Peyer's patch (tissue), 4 donors: ENCODE measurements around the gene ARMC12. TPM values are rescaled to one million over a fixed set of nuclear protein-coding genes. Genes with fewer than 3 reads are reported as not detected.

ENCODE experiments used
- DNase-seq, 3 donors: peaks; one replicate each; pipeline ENCODE4 v3.0.0-alpha.2; 2017 to 2019
- H3K27ac ChIP-seq, 4 donors: fragments of 200-600 bp; sonication (generic); one replicate each; pipeline ENCODE4 v1.5.1; 2016 to 2019
- H3K27me3 ChIP-seq, 2 donors: fragments of 200-600 bp; sonication (generic); one replicate each; pipeline ENCODE4 v1.5.1; 2019
- H3K36me3 ChIP-seq, 3 donors: fragments of 200-600 bp; sonication (generic); one replicate each; pipeline ENCODE4 v1.5.1; 2016 to 2019
- H3K4me1 ChIP-seq, 4 donors: fragments of 200-600 bp; sonication (generic); one replicate each; pipeline ENCODE4 v1.5.1; 2016 to 2019
- H3K4me3 ChIP-seq, 4 donors: fragments of 200-600 bp; sonication (generic); 1 replicate in 3 of 4; 2 replicates in 1 of 4; pipeline ENCODE4 v1.5.1; 2016 to 2019; ENCODE audit warnings: mild to moderate bottlenecking in 1 of 4
- H3K9me3 ChIP-seq, 4 donors: fragments of 200-600 bp; sonication (generic); one replicate each; pipeline ENCODE4 v1.5.1; 2016 to 2019; ENCODE audit warnings: mild to moderate bottlenecking in 1 of 4
- CTCF ChIP-seq, 6 experiments: fragments of 450-650 bp in 4 of 6; fragments of 200-600 bp in 2 of 6; sonication (generic) in 1 of 6; IDR thresholded peaks; one replicate each; pipeline ENCODE4 v1.5.1; 2017 to 2019; ENCODE audit warnings: antibody characterized with exemption in 6 of 6, mild to moderate bottlenecking in 3 of 6, moderate library complexity in 1 of 6
- POLR2A ChIP-seq, 2 donors: fragments of 450-650 bp; IDR thresholded peaks; one replicate each; pipeline ENCODE4 v1.5.1; 2017; ENCODE audit warnings: antibody characterized with exemption in 2 of 2, mild to moderate bottlenecking in 2 of 2, moderate library complexity in 2 of 2
- total RNA-seq, 4 donors: library from RNA; depleted of rRNA; stranded (reverse); fragments of >200 nt; gene quantifications; one replicate each; pipeline ENCODE4 v1.1.0, GENCODE V29; 2016

ARMC12 gene
- total RNA-seq, 4 donors from 2014 or later, result 1.3 to 2.7 TPM; not detected in 2

- peak in 1 of 3 donors; percentile 48 for DNase-seq
- peak overlapping the region in 2 of 4 donors; percentile 4 to 66 for H3K4me3 ChIP-seq
- peak overlapping the region; percentile 100 for H3K27ac ChIP-seq
- H3K9me3 ChIP-seq, result no peaks in the 10 kb centered on the region
- H3K4me1 ChIP-seq, result peaks cover 38 to 88% (median 67%) of the 10 kb centered on the region in 4 donors
- TF ChIP-seq POLR2A (IDR thresholded peaks at IDR 0.05), result no peak
- no peak for TF ChIP-seq CTCF (IDR thresholded peaks at IDR 0.05)
- no peaks in the 10 kb centered on the region for H3K36me3 ChIP-seq
- no peaks in the 10 kb centered on the region for H3K27me3 ChIP-seq
Observed at GRCh38 chr6:35725081-35725708, 11.6 kb upstream of the ARMC12 start.

- Histone ChIP-seq H3K27ac (peak overlapping the region; percentile 100), H3K9me3 (no peaks in the 10 kb centered on the region), H3K4me3 (peak overlapping the region in 1 of 4 donors; percentile 66), H3K27me3 (no peaks in the 10 kb centered on the region), H3K36me3 (no peaks in the 10 kb centered on the region), H3K4me1 (peaks cover 38 to 88% (median 70%) of the 10 kb centered on the region in 4 donors)
- peak in 2 of 6 experiments; percentile 19 to 25 for TF ChIP-seq CTCF (IDR thresholded peaks at IDR 0.05)
- TF ChIP-seq POLR2A (IDR thresholded peaks at IDR 0.05), result peak in 1 of 2 donors; percentile 66
- peak in 2 of 3 donors; percentile 90 to 93 for DNase-seq
Observed at GRCh38 chr6:35725721-35726438, 11.0 kb upstream of the ARMC12 start.

- TF ChIP-seq POLR2A (IDR thresholded peaks at IDR 0.05), result no peak
- TF ChIP-seq CTCF (IDR thresholded peaks at IDR 0.05), result peak in 1 of 6 experiments; percentile 5
- Histone ChIP-seq H3K4me3 (peak overlapping the region; percentile 36 to 66 (median 54)), H3K9me3 (no peaks in the 10 kb centered on the region), H3K4me1 (peaks cover 39 to 84% (median 68%) of the 10 kb centered on the region in 4 donors), H3K36me3 (no peaks in the 10 kb centered on the region), H3K27ac (peak overlapping the region; percentile 100), H3K27me3 (no peaks in the 10 kb centered on the region)
- DNase-seq, result peak; percentile 68 to 85 (median 85)
Observed at GRCh38 chr6:35727231-35727934, 9.4 kb upstream of the ARMC12 start.

- no peaks in the 10 kb centered on the region for H3K9me3 ChIP-seq
- no peaks in the 10 kb centered on the region for H3K36me3 ChIP-seq
- no peaks in the 10 kb centered on the region for H3K27me3 ChIP-seq
- DNase-seq, result peak; percentile 92 to 97 (median 97)
- H3K4me3 ChIP-seq, result peak overlapping the region; percentile 36 to 66 (median 54)
- TF ChIP-seq CTCF (IDR thresholded peaks at IDR 0.05) (peak in 2 of 6 experiments; percentile 10 to 26), POLR2A (IDR thresholded peaks at IDR 0.05) (peak in 1 of 2 donors; percentile 80)
- H3K4me1 ChIP-seq, result peaks cover 47 to 84% (median 69%) of the 10 kb centered on the region in 4 donors
- H3K27ac ChIP-seq, result peak overlapping the region; percentile 100
Observed at GRCh38 chr6:35727935-35728682, 8.7 kb upstream of the ARMC12 start.
